Ishikawa (cell line): ENCODE results near the gene CHD2.

Experiments used
- CEBPB ChIP-seq: IDR thresholded peaks from 2 replicates; pipeline ENCODE4 v1.6.1; 2012
- CREB1 ChIP-seq: IDR thresholded peaks from 2 replicates; pipeline ENCODE4 v1.6.1; 2012; ENCODE audit warnings: low read depth
- EGR1 ChIP-seq: IDR thresholded peaks from 2 replicates; pipeline ENCODE4 v1.6.1; 2012
- EP300 ChIP-seq: IDR thresholded peaks from 2 replicates; pipeline ENCODE4 v1.6.1; 2012; ENCODE audit warnings: borderline replicate concordance
- FOXM1 ChIP-seq: IDR thresholded peaks from 2 replicates; pipeline ENCODE4 v1.6.1; 2012; ENCODE audit warnings: low read depth, borderline replicate concordance
- MAX ChIP-seq: IDR thresholded peaks from 2 replicates; pipeline ENCODE4 v1.6.1; 2012
- NFIC ChIP-seq: IDR thresholded peaks from 2 replicates; pipeline ENCODE4 v1.6.1; 2012
- RAD21 ChIP-seq: IDR thresholded peaks from 2 replicates; pipeline ENCODE4 v1.6.1; 2012; ENCODE audit warnings: low read depth
- REST ChIP-seq: IDR thresholded peaks from 2 replicates; pipeline ENCODE4 v1.6.1; 2012; ENCODE audit warnings: low read depth, mild to moderate bottlenecking
- TAF1 ChIP-seq: IDR thresholded peaks from 2 replicates; pipeline ENCODE4 v1.6.1; 2012; ENCODE audit warnings: low read depth, mild to moderate bottlenecking
- TCF12 ChIP-seq: IDR thresholded peaks from 2 replicates; pipeline ENCODE4 v1.6.1; 2012; ENCODE audit warnings: low read depth
- TEAD4 ChIP-seq: IDR thresholded peaks from 2 replicates; pipeline ENCODE4 v1.6.1; 2012
- USF1 ChIP-seq: IDR thresholded peaks from 2 replicates; pipeline ENCODE4 v1.6.1; 2012
- YY1 ChIP-seq: IDR thresholded peaks from 2 replicates; pipeline ENCODE4 v1.6.1; 2012; ENCODE audit warnings: low read depth
- ZBTB7A ChIP-seq: IDR thresholded peaks from 2 replicates; pipeline ENCODE4 v1.6.1; 2012; ENCODE audit warnings: low read depth

Gene CHD2

GRCh38 chr15:92893200-92893599 lies 6.9 kb upstream of the CHD2 start:
- TF ChIP-seq FOXM1 (no peak), NFIC (no peak), MAX (no peak), TEAD4 (no peak), ZBTB7A (no peak), RAD21 (no peak), YY1 (no peak), TAF1 (no peak), CEBPB (no peak), CREB1 (no peak), TCF12 (no peak), REST (no peak), EGR1 (no peak), USF1 (no peak), EP300 (no peak)

- TF ChIP-seq NFIC: no peak
- no peak for TF ChIP-seq CREB1
- TF ChIP-seq TAF1: no peak
- no peak for TF ChIP-seq CEBPB
- TF ChIP-seq REST: no peak
- no peak for TF ChIP-seq ZBTB7A
- no peak for TF ChIP-seq MAX
- TF ChIP-seq FOXM1: no peak
- no peak for TF ChIP-seq EGR1
- TF ChIP-seq TEAD4: no peak
- no peak for TF ChIP-seq RAD21
Observed at GRCh38 chr15:92896561-92896960, 3.6 kb upstream of the CHD2 start.

- no peak for TF ChIP-seq CREB1
- TF ChIP-seq TEAD4: no peak
- TF ChIP-seq ZBTB7A: no peak
- no peak for TF ChIP-seq YY1
- TF ChIP-seq TCF12: no peak
- TF ChIP-seq EGR1: no peak
- no peak for TF ChIP-seq FOXM1
- TF ChIP-seq NFIC: no peak
- TF ChIP-seq TAF1: no peak
- TF ChIP-seq REST: no peak
- TF ChIP-seq CEBPB: no peak
- no peak for TF ChIP-seq USF1
- TF ChIP-seq MAX: no peak
- no peak for TF ChIP-seq RAD21
- TF ChIP-seq EP300: no peak
Observed at GRCh38 chr15:92897620-92898019, 2.5 kb upstream of the CHD2 start.

- TF ChIP-seq YY1: no peak
Observed at GRCh38 chr15:92898988-92899582, 1.0 kb upstream of the CHD2 start.
